Measurements from ENCODE around the gene CKAP4.

DNA sequence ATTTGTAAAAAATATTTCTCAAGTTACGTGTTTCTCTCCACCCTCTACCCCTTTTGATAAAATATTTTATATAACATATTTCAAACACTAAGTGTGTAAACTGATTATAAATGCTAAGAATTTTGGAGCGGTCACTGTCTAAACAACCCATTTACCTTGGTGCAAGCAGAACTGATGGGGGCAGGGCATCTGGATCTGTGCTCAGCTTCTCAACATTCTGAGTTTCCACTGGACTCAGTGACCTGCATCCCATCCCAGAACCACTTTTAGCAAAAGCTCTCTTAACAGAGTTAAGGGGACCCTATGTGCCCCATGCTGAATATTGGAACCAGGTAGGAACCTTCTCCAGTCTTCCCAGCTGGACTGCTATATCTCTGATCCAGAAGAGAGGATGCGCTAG, 53.5 kb downstream of the CKAP4 start:
- TF ChIP-seq KAT8 (IDR thresholded peaks at IDR 0.05; ENCODE audit: low read depth) (no peak), GTF2F1 (IDR thresholded peaks at IDR 0.05; ENCODE audit: low read depth, low read length) (no peak), MAZ (CRISPR knock-in tag; conservative IDR thresholded peaks at IDR 0.05 in 1 of 2, IDR thresholded peaks at IDR 0.05 in 1 of 2) (no peak)
- TF ChIP-seq, protein P1, sequence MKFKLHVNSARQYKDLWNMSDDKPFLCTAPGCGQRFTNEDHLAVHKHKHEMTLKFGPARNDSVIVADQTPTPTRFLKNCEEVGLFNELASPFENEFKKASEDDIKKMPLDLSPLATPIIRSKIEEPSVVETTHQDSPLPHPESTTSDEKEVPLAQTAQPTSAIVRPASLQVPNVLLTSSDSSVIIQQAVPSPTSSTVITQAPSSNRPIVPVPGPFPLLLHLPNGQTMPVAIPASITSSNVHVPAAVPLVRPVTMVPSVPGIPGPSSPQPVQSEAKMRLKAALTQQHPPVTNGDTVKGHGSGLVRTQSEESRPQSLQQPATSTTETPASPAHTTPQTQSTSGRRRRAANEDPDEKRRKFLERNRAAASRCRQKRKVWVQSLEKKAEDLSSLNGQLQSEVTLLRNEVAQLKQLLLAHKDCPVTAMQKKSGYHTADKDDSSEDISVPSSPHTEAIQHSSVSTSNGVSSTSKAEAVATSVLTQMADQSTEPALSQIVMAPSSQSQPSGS (CRISPR knock-in tag; IDR thresholded peaks at IDR 0.05) = no peak
- TF ChIP-seq, protein P2, sequence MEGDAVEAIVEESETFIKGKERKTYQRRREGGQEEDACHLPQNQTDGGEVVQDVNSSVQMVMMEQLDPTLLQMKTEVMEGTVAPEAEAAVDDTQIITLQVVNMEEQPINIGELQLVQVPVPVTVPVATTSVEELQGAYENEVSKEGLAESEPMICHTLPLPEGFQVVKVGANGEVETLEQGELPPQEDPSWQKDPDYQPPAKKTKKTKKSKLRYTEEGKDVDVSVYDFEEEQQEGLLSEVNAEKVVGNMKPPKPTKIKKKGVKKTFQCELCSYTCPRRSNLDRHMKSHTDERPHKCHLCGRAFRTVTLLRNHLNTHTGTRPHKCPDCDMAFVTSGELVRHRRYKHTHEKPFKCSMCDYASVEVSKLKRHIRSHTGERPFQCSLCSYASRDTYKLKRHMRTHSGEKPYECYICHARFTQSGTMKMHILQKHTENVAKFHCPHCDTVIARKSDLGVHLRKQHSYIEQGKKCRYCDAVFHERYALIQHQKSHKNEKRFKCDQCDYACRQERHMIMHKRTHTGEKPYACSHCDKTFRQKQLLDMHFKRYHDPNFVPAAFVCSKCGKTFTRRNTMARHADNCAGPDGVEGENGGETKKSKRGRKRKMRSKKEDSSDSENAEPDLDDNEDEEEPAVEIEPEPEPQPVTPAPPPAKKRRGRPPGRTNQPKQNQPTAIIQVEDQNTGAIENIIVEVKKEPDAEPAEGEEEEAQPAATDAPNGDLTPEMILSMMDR (IDR thresholded peaks at IDR 0.05 in 2 of 3, conservative IDR thresholded peaks at IDR 0.05 in 1 of 3; ENCODE audit: insufficient read depth in 2 of 3, low read depth in 1 of 3, low read length in 3 of 3) = no peak

All from K562 (cell line).